BE2C (cell line): ENCODE data around the gene SBSN.

Source experiments
- DNase-seq: peaks from one replicate; pipeline ENCODE4 v3.0.0-alpha.2; 2020
- H3K27me3 ChIP-seq: fragments of 250-450 bp; sonication (Bioruptor Pico); 2 replicates; pipeline ENCODE4 v1.5.1; 2020; ENCODE audit warnings: mild to moderate bottlenecking
- H3K36me3 ChIP-seq: fragments of 250-450 bp; sonication (Bioruptor Pico); 2 replicates; pipeline ENCODE4 v1.5.1; 2020; ENCODE audit warnings: mild to moderate bottlenecking
- H3K4me1 ChIP-seq: fragments of 250-450 bp; sonication (Bioruptor Pico); 2 replicates; pipeline ENCODE4 v1.5.1; 2020
- H3K4me3 ChIP-seq: 2 replicates; pipeline ENCODE4 v1.5.1; 2011; ENCODE audit warnings: low read depth, low read length
- H3K9me3 ChIP-seq: fragments of 250-450 bp; sonication (Bioruptor Pico); 2 replicates; pipeline ENCODE4 v1.5.1; 2020
- TF ChIP-seq, protein P1 (sequence below): IDR thresholded peaks from 2 replicates; pipeline ENCODE4 v1.5.1; 2012; ENCODE audit warnings: mild to moderate bottlenecking, low read depth, low read length

The SBSN gene

DNA sequence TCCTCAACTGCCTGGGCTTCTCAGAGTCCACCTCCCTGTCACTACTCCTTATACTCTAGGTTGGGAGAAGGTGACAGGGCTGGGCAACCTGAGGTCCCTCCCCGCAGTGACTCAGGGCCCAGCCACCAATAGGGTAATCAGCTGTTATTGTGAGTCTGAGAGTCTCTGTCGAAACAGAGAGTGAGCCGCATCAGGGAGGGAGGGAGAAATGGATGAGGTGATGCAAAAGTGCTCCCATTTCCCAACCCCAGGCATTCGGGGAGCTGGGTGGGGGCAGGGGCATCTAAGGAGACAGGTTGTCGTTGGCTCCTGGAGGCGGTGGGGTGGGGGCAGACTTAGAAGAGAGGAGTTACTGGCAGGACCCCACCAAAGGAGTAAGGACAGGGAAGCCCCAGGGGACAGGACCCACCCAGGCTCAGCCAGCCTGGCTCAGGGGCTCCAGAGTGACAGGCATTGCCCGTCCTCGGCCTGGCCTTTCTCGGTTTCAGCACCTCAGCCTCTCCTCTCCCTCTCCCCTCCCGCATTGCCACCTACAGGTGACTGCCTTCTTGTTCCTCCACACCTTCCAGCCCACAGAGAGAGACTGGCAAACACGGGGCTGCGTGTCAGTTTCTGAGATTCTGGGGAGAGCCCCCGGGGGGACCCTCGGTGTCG is 14.4 kb downstream of the SBSN start, which contains the start of gene DMKN:
TSS of gene DMKN (minus strand) at position 22 of the 654 bp plus-strand sequence. CDS start 174 bp downstream, outside the sequence.
- Histone ChIP-seq H3K9me3 (no peaks in the 10 kb centered on the region), H3K36me3 (no peaks in the 10 kb centered on the region), H3K27me3 (peaks cover 38% of the 10 kb centered on the region), H3K4me3 (no peak within 1 kb of the TSS), H3K4me1 (no peaks in the 10 kb centered on the region)
- DNase-seq, result no peak
- TF ChIP-seq, protein P1, sequence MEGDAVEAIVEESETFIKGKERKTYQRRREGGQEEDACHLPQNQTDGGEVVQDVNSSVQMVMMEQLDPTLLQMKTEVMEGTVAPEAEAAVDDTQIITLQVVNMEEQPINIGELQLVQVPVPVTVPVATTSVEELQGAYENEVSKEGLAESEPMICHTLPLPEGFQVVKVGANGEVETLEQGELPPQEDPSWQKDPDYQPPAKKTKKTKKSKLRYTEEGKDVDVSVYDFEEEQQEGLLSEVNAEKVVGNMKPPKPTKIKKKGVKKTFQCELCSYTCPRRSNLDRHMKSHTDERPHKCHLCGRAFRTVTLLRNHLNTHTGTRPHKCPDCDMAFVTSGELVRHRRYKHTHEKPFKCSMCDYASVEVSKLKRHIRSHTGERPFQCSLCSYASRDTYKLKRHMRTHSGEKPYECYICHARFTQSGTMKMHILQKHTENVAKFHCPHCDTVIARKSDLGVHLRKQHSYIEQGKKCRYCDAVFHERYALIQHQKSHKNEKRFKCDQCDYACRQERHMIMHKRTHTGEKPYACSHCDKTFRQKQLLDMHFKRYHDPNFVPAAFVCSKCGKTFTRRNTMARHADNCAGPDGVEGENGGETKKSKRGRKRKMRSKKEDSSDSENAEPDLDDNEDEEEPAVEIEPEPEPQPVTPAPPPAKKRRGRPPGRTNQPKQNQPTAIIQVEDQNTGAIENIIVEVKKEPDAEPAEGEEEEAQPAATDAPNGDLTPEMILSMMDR, result no peak

DNA sequence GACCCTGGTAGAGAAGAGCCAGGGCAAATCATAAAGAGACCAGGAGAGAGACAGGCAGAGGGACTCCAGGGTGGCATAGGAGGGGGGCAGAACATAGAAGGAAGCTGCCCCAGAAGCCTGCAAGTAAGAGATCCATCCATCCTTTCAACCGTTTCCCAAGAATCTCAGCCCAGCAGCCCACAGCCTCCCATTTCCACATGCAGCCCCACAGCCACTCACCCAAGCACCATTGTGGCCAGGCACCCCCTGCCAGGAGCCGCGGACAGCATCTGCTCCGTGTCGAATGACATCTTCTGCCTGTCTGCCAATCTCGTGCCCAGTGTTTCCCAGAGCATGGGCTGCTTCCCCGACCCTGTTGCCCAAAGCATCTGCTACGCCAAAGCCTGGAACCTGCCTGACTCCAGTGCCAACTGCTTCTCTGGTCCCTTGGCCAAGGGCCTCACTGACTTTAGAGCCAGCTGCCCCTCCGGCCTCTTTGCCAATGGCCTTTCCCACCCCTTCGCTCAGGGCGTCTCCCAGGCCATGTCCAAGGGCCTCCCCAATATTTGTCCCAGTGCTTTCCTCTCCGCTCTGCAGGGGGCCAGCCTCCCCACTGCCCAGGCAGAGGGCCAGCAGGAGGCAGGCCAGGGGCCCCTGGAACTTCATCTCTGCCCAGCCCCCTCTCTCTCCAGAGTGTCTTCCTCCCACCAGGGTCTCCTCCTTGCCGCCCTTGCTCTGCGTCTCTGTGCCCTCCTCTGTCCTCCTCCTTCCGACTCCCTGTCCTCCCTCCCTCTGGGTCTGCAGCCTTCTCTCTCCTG is 15.1 kb downstream of the SBSN start:
- H3K4me3 ChIP-seq, result no peak overlapping the region
- no peaks in the 10 kb centered on the region for H3K9me3 ChIP-seq
- H3K4me1 ChIP-seq, result no peaks in the 10 kb centered on the region
- DNase-seq, result no peak
- TF ChIP-seq, protein P1, result no peak
- H3K27me3 ChIP-seq, result peaks cover 45% of the 10 kb centered on the region
- H3K36me3 ChIP-seq, result no peaks in the 10 kb centered on the region

DNA sequence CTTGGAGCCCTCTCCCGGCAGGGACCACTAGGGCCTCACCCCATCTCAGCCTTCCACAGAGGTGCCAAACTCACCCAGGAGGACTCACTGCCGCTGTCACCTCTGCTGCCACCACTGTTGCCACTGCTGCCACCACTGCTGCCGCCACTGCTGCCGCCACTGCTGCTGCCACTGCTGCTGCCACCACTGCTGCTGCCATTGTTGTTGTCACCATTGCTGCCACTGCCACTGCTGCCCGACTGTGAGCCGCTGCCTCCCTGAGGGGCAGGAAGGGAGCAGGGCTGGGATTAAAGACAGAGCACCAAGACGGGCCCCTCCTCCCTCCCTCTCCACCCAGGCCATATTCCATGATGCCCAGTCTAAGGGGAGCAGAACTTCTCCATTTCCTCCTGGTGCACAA is 16.8 kb downstream of the SBSN start:
- H3K27me3 ChIP-seq, result peaks cover 62% of the 10 kb centered on the region
- no peaks in the 10 kb centered on the region for H3K9me3 ChIP-seq
- TF ChIP-seq, protein P1, result no peak
- H3K4me3 ChIP-seq, result no peak overlapping the region
- no peaks in the 10 kb centered on the region for H3K4me1 ChIP-seq
- no peaks in the 10 kb centered on the region for H3K36me3 ChIP-seq
- no peak for DNase-seq

DNA sequence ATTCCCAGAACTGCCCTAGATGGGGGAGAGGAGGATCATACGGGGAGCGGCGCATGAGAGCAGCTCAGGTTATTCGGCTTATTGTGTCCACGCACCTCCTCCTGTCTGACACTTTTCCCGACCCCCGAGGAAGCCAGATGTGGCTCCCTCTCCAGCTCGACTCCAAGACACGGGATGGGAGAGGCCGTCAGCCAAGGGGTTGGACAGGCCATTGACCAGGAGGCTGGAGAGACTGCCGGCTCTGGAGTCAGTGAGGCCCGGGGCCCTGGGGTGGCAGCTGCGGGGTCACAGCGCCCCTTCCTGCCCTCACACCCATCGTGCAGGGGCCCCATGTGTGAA is 17.5 kb downstream of the SBSN start:
- H3K4me3 ChIP-seq, result no peak overlapping the region
- no peaks in the 10 kb centered on the region for H3K9me3 ChIP-seq
- DNase-seq, result no peak
- peaks cover 69% of the 10 kb centered on the region for H3K27me3 ChIP-seq
- no peaks in the 10 kb centered on the region for H3K4me1 ChIP-seq
- TF ChIP-seq, protein P1, result no peak
- H3K36me3 ChIP-seq, result no peaks in the 10 kb centered on the region

DNA sequence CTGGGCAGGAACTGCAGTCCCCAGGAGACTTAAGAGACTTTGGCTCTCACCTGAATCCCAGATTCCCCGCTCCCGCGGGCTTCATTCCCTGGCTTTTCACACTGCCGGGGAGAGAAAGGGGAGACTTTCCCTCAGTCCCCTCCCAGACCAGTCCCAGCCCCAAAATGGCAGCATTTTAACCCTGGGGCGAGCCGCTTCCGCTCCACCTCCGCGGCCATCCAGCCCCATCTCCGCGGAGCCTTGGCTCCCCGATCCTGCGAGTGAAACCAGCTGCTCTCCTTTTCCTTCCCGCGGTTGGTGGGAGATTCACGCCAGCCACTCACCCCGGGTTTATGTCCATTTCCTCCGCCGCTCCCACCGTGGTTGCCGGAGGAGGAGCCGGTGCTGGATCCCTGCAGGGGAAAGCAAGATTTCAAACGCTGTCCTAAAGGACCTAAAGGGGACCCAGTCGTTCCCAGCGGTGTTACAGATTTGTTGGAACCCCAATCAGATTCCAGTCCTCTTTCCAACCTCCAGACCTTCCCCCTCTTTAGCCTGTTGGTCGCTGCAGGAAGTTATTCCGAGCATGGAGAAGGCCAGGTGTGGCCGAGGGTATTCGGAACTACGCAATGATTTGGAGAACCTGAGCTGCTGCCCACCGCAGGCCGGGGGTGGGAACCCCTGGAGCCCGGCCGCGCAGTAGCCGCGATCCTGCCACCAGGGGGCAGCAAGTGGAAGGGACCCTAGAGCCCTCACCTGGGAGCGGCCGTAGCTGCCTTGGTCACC is 18.1 kb downstream of the SBSN start:
- H3K36me3 ChIP-seq, result no peaks in the 10 kb centered on the region
- H3K4me3 ChIP-seq, result no peak overlapping the region
- DNase-seq, result peak; percentile 78
- peaks cover 75% of the 10 kb centered on the region for H3K27me3 ChIP-seq
- no peaks in the 10 kb centered on the region for H3K4me1 ChIP-seq
- TF ChIP-seq, protein P1, result peak; percentile 91
- H3K9me3 ChIP-seq, result no peaks in the 10 kb centered on the region
